ENCODE results near the gene PPT2. TPM values are rescaled to one million over a fixed set of nuclear protein-coding genes. Genes with fewer than 3 reads are reported as not detected.

PPT2 gene
- total and polyA plus RNA-seq, 2 of the 13 experiments (the other 11 are each of a cell fraction or from before 2014, with no cell fraction given): 39.2 to 61.8 TPM

DNA sequence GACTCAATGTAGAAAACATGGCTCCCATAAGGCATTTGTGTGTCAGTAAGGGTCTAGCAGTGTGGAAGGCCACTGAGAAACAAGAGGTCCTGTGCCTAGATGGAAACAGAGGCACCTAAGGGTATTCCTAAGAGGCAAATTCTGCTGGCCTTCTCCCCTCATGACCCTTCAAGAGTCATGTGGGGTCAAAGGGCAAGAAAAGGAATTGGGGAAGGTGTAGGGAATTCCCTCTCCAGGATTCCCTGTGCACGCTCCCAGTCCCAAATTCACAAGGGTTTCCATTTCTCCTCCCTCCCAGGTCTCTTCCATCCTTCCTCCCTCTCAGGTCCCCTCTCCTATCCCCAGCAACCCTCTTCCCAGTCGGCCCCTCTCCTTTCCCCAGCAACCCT is 21.4 kb downstream of the PPT2 start (continued):
- TF ChIP-seq ZBTB26 (CRISPR knock-in tag; IDR thresholded peaks at IDR 0.05; ENCODE audit: borderline replicate concordance): no peak
- TF ChIP-seq, protein P1, sequence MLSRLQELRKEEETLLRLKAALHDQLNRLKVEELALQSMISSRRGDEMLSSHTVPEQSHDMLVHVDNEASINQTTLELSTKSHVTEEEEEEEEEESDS (CRISPR knock-in tag; IDR thresholded peaks at IDR 0.05; ENCODE audit: borderline replicate concordance): 0 out of 2 replicates have a peak, but pooled peaks have one; percentile 11
- 0 out of 2 replicates have a peak, but pooled peaks have one; percentile 16 for TF ChIP-seq ETV5 (CRISPR knock-in tag; IDR thresholded peaks at IDR 0.05; ENCODE audit: borderline replicate concordance)
- no peak for TF ChIP-seq NR2F1 (CRISPR knock-in tag; IDR thresholded peaks at IDR 0.05)
- TF ChIP-seq ZBTB38 (CRISPR knock-in tag; IDR thresholded peaks at IDR 0.05): no peak
- no peak for TF ChIP-seq ZNF318 (CRISPR knock-in tag; IDR thresholded peaks at IDR 0.05)
- peak; percentile 23; the same call in 1 of the 2 replicates for TF ChIP-seq HNF4G (IDR thresholded peaks at IDR 0.05; ENCODE audit: borderline replicate concordance, low read depth, low read length)
- no peak for TF ChIP-seq HNF4G (CRISPR knock-in tag; IDR thresholded peaks at IDR 0.05; ENCODE audit: borderline replicate concordance, low read depth)
- TF ChIP-seq ZNF605 (CRISPR knock-in tag; IDR thresholded peaks at IDR 0.05): no peak
- TF ChIP-seq, protein P2, sequence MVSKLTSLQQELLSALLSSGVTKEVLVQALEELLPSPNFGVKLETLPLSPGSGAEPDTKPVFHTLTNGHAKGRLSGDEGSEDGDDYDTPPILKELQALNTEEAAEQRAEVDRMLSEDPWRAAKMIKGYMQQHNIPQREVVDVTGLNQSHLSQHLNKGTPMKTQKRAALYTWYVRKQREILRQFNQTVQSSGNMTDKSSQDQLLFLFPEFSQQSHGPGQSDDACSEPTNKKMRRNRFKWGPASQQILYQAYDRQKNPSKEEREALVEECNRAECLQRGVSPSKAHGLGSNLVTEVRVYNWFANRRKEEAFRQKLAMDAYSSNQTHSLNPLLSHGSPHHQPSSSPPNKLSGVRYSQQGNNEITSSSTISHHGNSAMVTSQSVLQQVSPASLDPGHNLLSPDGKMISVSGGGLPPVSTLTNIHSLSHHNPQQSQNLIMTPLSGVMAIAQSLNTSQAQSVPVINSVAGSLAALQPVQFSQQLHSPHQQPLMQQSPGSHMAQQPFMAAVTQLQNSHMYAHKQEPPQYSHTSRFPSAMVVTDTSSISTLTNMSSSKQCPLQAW (CRISPR knock-in tag; IDR thresholded peaks at IDR 0.05): 0 out of 2 replicates have a peak, but pooled peaks have one; percentile 2
- TF ChIP-seq ZNF432 (CRISPR knock-in tag; IDR thresholded peaks at IDR 0.05; ENCODE audit: borderline replicate concordance): no peak
- TF ChIP-seq POLR2A (IDR thresholded peaks at IDR 0.05; ENCODE audit: insufficient read depth in 1 of 2, low read depth in 2 of 2, low read length in 2 of 2): 0 out of 4 replicates have a peak, but pooled peaks of 1 of the 2 experiments have one; percentile 5
- peak; percentile 41; the same call in 1 of the 2 replicates for TF ChIP-seq WIZ (CRISPR knock-in tag; IDR thresholded peaks at IDR 0.05)
- TF ChIP-seq ZNF772 (CRISPR knock-in tag; IDR thresholded peaks at IDR 0.05): peak; percentile 59; the same call in 1 of the 2 replicates
- no peak for TF ChIP-seq CHCHD3 (CRISPR knock-in tag; IDR thresholded peaks at IDR 0.05)
- TF ChIP-seq NCOA1 (CRISPR knock-in tag; IDR thresholded peaks at IDR 0.05): 0 out of 2 replicates have a peak, but pooled peaks have one; percentile 61
- 0 out of 2 replicates have a peak, but pooled peaks have one; percentile 1 for TF ChIP-seq ZNF614 (CRISPR knock-in tag; IDR thresholded peaks at IDR 0.05; ENCODE audit: borderline replicate concordance)
- 0 out of 2 replicates have a peak, but pooled peaks have one; percentile 31 for TF ChIP-seq MTERF4 (CRISPR knock-in tag; IDR thresholded peaks at IDR 0.05)
